ENCODE measurements around the gene TIMM10.

The TIMM10 gene

GRCh38 chr11:57504511-57504910 lies 26.0 kb downstream of the TIMM10 start:
- no peak for DNase-seq (ENCODE audit: low read depth in 2 of 2)

GRCh38 chr11:57502870-57503269 lies 27.7 kb downstream of the TIMM10 start:
- no peak for DNase-seq (ENCODE audit: low read depth in 2 of 2)

- no peak for DNase-seq (ENCODE audit: low read depth in 2 of 2)
Measured at GRCh38 chr11:57502376-57502775, 28.2 kb downstream of the TIMM10 start.

- DNase-seq (ENCODE audit: low read depth in 2 of 2), result no peak
Measured at GRCh38 chr11:57501953-57502352, 28.6 kb downstream of the TIMM10 start.

- DNase-seq (ENCODE audit: low read depth in 2 of 2), result no peak
Measured at GRCh38 chr11:57500926-57501325, 29.6 kb downstream of the TIMM10 start.

GRCh38 chr11:57500515-57500914 lies 30.0 kb downstream of the TIMM10 start:
- DNase-seq (ENCODE audit: low read depth in 2 of 2), result no peak

GRCh38 chr11:57499983-57500461 lies 30.5 kb downstream of the TIMM10 start:
- no peak for DNase-seq (ENCODE audit: low read depth in 2 of 2)

- DNase-seq (ENCODE audit: low read depth in 2 of 2), result no peak
Measured at GRCh38 chr11:57499413-57499982, 31.1 kb downstream of the TIMM10 start.

- no peak for DNase-seq (ENCODE audit: low read depth in 2 of 2)
Measured at GRCh38 chr11:57498540-57498939, 32.0 kb downstream of the TIMM10 start.

- no peak for DNase-seq (ENCODE audit: low read depth in 2 of 2)
Measured at GRCh38 chr11:57497303-57498247, 33.0 kb downstream of the TIMM10 start.

GRCh38 chr11:57496109-57496820 lies 34.3 kb downstream of the TIMM10 start:
- DNase-seq (ENCODE audit: low read depth in 2 of 2), result no peak

GRCh38 chr11:57493507-57494503 lies 36.7 kb downstream of the TIMM10 start:
- DNase-seq (ENCODE audit: low read depth in 2 of 2), result peak in 1 of 2 donors; percentile 68

- DNase-seq (ENCODE audit: low read depth in 2 of 2), result no peak
Measured at GRCh38 chr11:57491371-57492061, 39.0 kb downstream of the TIMM10 start.

GRCh38 chr11:57490456-57491248 lies 39.9 kb downstream of the TIMM10 start:
- DNase-seq (ENCODE audit: low read depth in 2 of 2), result no peak

- no peak for DNase-seq (ENCODE audit: low read depth in 2 of 2)
Measured at GRCh38 chr11:57487920-57488659, 42.5 kb downstream of the TIMM10 start.

- no peak for DNase-seq (ENCODE audit: low read depth in 2 of 2)
Measured at GRCh38 chr11:57487021-57487778, 43.4 kb downstream of the TIMM10 start.

GRCh38 chr11:57485217-57485990 lies 45.1 kb downstream of the TIMM10 start:
- no peak for DNase-seq (ENCODE audit: low read depth in 2 of 2)

Data from stimulated activated CD8-positive, alpha-beta memory T cell treated with anti-CD3 and anti-CD28 coated beads, Interleukin-15, amount 100 ng/mL, for 4 hours (primary cell).